Colon (tissue), 2 donors: Measurements from ENCODE around the gene EPB41L4B.
"Not testable (repeated sequence)": the region's sequence is repeated elsewhere in the genome, so short reads cannot be mapped to it uniquely, and the experiment has no call there.

Source experiments
- FAIRE-seq: peaks from 2 replicates; lab custom pipeline; 2012; peaks lifted over from hg19 to GRCh38; lab: Jason Lieb, UNC
- donor health status: control.
- donor health status: control.

Gene EPB41L4B

DNA sequence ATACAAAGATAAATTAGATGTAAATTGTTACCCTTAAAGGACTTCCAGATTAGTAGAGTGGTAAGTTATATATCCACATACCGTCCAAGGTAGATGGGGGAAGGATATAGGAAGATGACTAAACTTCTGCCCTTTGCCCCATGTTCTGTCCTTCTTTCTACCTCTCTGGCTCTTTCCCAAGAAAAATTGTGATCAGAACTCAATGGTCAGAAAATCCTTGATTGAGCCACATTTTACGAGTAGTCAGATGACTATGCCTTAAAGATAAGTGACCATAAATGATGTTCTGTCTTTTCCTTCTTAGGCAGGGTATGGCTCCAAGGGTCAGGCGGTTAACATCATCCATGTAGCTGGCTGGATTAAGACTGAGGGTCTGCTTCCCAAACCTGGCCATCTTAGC, 158.2 kb downstream of the EPB41L4B start:
- no peak for FAIRE-seq

DNA sequence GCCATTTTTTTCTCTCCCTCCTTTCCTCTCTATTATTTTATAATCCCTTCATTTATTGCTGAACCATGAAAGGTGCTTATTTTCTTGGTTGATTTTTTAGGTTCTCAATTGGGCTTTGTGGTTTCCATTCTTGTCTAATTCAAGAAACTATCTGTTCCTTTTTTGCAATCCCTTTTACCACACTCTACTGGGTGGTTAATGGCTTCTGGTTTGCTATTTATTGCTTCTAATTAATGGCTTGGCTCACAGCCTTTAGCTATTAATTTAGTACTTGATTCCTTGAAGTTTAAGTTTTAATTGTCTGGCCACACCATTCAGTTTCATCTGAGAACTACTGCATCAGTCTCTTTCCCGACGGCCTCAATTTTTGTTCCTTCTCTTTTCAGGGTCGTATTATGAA, 159.4 kb downstream of the EPB41L4B start:
- FAIRE-seq: no peak

DNA sequence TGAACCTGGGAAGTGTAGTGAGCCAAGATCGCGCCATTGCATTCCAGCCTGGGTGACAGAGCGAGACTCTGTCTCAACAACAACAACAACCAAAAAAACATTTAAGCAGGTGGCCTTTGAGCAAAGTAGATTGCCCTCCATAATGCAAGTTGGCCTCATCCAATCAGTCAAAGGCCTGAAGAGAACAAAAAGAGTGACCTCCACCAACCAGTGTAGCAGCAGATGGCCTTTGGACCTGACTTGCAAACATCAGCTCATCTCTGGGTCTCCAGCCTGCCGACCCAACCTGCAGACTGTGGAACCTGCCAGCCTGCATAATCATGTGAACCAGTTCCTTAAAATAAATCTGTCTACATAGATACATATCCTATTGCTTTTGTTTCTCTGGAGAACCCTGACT, 161.3 kb downstream of the EPB41L4B start:
- FAIRE-seq: no peak

DNA sequence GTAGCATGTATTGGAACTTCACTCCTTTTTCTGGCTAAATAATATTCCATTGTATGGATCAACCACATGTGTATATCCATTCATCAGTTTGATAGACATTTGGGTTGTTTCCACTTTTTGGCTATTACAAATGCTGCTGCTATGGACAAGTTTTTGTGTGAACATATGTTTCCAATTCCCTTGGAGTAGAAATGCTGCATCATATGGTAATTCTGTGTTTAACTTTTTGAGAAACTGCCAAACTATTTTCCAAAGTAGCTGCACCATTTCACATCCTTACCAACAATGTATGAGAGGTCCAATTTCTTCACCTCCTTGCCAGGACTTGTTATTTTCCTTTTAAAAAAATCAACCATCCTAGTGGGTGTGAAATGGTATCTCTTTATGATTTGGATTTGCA, 162.2 kb downstream of the EPB41L4B start:
- no peak for FAIRE-seq

DNA sequence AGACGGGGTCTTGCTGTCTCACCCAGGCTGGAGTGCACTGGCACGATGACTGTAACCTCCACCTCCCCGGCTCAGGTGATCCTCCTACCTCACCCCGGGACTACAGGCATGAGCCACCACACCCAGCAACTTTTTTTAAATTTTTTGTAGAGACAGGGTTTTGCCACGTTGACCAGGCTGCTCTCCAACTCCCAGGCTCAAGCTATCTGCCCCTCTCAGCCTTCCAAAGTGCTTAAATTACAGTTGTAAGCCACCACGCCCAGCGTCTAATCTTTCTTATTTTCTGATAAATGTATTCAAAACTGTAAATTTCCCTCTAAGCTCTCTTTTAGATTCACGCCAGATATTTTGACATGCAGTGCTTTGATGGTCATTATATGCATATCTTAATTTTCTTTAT, 164.2 kb downstream of the EPB41L4B start:
- no peak for FAIRE-seq

DNA sequence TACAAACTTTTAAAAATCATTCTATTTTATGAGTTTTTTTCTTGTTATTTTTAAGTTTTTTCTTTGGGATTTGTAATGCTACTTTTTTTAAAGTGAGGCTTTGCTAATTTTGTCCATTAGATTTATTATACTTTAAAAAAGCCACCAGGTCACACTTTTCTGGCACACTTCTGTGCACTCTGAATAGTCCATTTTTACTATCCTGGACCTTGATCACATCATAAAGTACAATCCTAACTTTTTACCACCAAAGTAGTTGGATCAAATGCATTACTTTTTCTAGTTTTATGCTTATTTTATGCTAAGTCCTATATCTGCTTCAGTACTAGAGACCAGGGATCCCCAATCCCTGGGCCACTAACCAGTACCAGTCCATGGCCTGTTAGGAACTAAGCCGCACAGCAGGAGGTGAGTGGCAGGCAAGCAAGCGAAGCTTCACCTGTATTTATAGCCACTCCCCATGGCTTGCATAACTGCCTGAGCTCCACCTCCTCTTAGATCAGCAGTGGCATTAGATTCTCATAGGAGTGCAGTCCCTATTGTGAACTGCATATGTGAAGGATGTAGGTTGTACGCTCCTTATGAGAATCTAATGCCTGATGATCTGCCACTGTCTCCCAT, 169.8 kb downstream of the EPB41L4B start:
- FAIRE-seq: no peak

DNA sequence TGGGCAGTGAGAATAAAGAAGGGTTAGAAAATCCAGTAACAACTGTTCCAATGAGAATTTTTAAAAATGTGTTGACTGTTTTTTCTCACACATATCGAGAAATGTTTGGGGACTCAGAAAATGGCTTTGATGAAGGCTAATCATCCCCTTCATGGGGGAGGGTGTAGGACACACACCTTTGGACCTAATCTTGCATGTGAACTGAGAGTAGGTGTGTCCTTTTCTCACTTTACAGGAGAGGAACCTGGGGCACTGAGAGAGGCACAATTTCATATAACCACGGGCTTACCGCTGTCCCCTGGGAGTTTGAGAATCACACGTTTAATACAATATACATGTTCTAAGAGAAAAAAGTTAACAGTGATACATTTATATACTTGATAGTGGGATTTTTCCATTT, 171.1 kb downstream of the EPB41L4B start:
- FAIRE-seq: no peak

DNA sequence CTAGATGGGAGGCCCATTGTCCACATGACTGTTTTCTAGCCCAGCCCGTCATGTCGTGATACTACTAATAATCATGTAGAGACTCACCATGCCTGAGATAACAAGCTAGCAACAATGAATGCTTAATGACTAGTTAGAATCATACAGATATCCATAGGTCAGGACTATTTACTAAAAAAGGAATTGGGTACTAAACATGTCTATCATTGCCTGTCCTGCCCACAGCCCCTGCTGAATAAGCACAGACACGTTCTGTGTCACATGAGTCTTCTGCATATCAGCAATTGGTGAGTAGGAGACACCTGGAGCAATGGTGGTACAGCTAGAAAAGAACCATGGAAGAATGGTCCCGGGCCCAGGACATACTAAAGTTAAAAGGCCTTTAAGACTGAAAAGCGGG, 171.8 kb downstream of the EPB41L4B start:
- FAIRE-seq: no peak

DNA sequence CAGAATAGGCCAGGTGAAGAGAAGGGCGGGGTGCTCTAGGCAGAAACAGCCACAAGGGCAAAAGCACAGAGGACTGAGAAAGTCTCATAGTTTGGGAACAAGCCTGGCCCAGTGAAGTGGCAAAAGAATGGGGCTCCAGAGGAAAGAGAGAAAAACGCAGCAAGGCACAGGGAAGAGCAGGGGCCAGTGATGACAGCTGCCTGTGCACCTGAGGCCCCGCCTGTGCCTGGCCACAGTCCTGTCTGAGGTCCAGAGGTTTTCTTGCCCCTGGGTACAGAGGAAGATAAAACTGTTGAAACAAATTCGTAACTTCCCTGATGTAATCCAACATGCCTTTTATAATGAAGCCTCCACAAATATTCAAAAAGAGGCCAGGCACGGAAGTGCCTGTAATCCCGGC, 175.8 kb downstream of the EPB41L4B start:
- FAIRE-seq: no peak

DNA sequence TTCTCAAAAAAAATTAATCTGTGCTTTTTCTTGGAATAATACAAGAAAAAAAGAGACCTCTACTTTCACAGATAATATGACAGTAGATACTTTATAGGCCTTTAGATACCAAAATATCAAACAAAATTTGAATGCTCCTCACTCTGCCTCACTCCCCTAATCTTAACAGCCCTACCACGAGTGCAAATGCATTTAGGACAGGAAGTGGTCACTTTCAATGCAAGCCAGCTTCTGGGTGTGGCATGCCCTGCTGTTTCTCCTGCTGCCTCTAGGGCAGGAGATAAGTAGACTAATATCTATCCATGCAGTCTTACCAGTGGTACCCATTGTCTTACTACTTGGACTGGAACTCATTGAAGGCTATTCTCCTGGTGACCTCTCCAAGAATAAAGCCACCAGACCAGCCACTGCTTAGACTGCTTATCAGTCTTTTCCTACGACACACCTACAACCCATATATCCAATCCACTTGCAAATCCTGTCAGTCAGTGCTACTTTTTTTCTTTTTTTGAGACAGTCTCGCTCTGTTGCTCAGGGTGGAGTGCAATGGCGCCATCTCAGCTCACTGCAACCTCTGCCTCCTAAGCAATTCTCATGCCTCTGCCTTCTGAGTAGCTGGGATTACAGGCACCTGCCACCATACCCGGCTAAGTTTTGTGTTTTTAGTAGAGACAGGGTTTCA, 176.8 kb downstream of the EPB41L4B start:
- no peak for FAIRE-seq

DNA sequence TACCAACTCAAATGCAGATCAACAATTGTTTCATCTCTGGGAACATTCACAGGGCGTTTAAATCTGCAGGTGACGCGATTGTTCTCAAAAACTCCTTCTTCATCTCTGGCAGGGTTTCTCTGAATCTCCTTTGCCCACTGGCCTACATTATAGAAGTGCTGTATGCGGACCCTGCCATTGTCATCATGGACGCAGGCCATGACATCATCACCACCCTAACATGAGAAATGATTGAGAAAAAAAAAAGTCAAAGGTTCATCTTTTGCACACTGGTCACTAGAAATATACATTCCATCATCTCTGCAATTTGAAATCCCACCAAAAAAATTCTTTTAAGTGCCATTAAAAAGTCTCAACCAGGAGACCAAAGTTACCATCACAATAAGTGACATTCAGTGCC, 179.5 kb downstream of the EPB41L4B start:
- no peak for FAIRE-seq

DNA sequence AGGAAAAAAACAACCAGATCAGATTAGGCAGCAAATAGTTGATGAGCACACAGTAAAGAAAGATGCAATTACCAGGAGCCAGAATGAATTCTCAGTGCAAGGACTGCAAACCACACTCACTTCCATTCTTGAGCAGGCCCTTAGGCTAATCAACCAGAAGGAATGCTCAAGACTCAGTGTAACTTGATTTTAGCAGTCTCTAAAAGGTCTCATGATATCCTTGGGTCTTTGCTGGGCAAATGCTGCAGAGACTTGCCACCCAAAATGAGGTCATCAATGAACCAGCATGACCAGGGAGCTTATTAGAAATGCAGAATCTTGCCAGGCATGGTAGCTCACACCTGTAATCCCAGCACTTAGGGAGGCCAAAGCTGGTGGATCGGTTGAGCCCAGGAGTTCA, 181.0 kb downstream of the EPB41L4B start:
- FAIRE-seq: no peak

DNA sequence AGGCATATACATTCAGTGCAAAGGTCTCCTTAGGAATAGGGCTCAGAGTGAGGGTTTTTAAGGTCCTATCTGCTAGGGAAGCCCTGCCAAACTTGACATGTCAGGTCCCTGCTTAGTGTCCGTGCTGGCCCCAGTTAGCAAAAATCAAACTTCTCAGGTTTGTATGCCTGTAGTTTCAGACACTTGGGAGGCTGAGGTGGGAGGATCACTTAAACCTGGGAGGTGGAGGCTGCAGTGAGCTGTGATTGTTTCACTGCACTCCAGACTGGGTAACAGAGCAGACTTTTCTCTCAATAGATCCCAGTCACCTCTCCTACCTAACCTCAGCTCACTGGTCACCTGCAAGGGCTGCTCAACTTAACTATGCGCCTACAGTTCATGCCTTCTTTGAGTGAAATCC, 182.4 kb downstream of the EPB41L4B start:
- no peak for FAIRE-seq

DNA sequence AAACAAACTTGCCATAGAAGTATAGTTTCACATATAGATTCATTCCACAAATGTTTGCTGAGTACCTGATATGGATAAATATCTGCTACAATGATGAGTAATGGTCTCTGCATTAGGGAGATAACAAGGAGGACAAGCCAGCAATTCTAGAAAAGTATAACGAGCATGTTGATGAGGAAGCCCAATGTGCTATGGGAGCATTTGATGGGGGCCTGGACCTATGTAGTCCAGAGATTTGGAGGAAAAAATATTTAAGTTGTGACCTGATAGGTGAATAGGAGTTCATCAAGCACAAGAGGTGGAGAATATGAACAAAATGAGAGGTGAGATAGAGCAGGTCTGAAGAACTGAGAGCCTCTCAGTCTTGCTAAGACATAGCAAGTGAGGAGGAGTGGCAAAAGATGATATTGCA, 186.7 kb downstream of the EPB41L4B start:
- no peak for FAIRE-seq

DNA sequence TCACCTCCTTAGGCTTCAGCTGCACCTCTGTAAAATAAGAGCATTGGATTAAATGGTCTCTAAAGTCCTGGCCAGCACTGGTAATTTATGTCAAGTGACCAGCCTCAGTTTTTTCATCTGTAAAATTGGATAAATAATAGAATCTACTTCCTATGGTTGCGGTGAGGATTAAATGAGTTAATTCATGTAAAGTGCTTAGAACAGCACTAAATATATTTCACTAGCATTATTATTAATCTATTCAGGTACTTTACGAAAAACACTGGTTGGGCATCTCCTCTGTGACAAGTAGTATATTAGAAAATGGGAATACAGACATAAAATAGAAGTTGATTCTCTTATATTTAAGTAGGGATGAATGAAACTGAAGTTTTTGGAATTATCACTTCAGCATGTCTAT, 187.3 kb downstream of the EPB41L4B start:
- FAIRE-seq: no peak

DNA sequence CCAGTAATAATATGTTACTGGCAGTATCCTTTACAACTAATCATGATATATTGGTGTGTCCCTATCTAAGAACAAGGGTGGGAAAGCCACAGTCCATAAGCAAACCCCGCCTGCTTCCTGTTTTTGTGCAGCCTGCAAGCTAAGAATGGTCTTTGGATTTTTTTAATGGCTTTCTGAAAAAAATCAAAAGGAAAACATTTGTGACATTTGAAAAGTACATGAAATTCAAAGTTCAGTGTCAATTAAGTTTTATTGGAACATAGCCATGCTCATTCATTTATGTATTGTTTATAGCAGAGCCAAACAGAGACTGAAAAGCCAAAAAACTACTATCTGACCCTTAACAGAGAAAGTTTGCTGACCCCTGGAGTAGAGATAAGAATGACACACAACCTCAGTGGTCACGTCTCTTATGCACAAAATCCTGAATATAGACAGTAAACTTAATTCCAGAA, 188.3 kb downstream of the EPB41L4B start:
- FAIRE-seq: no peak

DNA sequence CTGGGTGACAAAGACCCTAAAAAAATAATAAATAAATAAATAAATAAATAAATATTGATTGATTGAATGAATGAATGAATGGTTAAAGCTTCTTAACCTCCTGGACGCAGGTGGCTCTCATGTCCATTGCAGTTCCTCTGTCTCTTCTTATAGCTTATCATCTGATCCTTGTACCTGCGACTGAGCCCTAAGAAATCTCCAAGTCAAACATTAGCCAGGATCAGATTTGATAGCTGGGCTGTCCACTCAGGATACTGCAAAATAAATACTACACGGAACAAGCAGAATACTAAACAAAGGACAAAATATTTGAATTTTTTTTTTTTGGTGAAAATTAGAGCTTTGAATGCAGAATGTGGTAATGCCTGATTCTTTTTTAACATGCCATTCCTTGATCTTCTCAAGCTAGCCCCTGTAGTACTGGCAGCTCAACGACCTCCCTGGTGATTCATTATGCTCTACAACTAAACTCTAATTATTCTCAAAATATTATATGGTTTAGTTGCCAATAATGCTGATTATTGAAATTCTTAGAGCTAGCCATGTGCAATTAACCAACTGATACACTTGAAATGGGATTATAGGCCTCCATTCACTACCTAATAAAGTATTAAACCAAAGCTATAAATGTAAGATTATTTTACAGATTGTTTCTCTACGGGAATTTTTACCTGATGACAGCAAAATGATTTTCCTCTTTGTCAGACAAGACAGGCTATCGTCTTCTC, 191.2 kb downstream of the EPB41L4B start:
- no peak for FAIRE-seq

DNA sequence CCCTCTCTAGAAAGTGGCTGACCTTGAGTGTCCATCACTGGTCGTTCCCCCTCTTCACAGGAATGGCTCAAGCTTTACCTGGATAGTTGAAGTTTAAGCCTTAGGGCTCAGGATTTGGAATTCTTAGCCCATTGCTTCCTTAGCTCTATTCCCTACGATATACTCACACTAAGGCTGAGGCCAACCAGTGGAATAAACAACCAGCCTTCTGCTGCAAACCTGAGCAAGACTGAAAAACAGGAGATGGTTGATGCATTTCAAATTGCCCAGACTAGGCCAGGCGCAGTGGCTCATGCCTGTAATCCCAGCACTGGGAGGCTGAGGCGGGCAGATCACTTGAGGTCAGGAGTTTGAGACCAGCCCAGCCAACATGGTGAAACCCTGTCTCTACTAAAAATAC, 194.2 kb downstream of the EPB41L4B start:
- not testable (repeated sequence) for FAIRE-seq

DNA sequence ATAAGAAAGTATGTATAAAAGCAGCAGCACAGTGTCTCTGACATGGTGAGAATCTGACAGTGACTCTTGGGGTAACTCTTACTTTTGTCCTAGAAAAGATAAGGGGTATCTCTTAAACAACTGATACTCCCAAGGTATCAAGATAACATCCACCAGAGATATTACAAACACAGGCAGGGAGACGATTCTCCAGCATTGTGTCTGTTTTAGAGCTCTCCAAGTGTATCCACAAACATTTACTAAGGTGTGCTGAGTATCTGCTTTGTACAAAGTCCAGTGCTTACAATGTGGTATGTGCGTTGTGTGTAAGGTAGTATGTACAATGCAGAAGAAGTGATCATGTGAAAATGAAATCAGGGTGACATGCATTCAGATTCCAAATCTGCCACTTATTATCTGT, 196.7 kb downstream of the EPB41L4B start:
- no peak for FAIRE-seq

DNA sequence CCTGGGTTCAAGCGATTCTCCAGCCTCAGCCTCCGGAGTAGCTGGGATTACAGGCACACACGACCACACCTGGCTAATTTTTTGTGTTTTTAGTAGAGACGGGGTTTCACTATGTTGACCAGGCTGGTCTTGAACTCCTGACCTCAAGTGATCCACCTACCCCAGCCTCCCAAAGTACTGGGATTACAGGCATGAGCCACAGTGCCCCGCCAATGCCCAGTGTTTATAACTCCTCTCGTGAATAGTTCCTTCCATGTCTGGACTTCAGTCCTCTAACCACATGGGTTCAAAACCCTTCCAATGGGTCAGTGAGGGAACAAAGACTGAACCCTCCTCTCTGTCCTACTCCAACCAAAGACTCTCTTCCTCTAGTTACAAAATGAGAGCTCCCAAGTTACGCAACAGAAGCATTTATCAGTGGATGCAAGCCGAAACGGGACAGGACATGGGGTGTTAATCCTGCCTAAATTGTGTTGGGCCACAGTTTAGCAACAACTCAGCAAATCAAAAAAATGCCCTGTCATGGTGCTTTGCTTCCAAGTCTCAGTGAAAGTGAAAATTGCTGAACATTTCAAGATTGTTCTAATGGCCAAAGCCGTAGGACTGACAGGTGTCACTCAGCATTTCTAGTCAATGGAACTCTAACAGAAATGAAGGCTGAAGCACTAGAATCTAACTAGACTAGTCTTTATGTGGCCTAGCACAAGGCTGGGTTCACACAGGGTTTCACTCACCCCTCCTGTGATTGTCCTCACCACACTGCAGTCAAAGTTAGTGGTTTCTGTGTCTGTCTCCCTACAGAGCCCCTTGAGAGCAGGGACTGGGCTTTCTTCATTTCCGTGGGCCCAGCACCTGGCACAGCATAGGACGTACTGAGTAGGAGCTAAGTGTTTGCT, 197.9 kb downstream of the EPB41L4B start:
- no peak for FAIRE-seq
